HEK293T (cell line): Measurements from ENCODE around the gene CHST3.

ENCODE experiments used
- ELF4 ChIP-seq: fragments of 450-650 bp; IDR thresholded peaks from 2 replicates; pipeline ENCODE4 v1.6.1; 2017; ENCODE audit warnings: antibody characterized with exemption
- HDGF ChIP-seq: fragments of 450-650 bp; IDR thresholded peaks from 2 replicates; pipeline ENCODE4 v1.6.1; 2017; ENCODE audit warnings: antibody characterized with exemption, borderline replicate concordance
- L3MBTL2 ChIP-seq: fragments of 450-650 bp; conservative IDR thresholded peaks from 2 replicates; pipeline ENCODE4 v1.6.1; 2016; ENCODE audit warnings: mild to moderate bottlenecking
- SP1 ChIP-seq: fragments of 450-650 bp; IDR thresholded peaks from 2 replicates; pipeline ENCODE4 v1.6.1; 2017
- TF ChIP-seq, protein P1 (sequence below): fragments of 450-650 bp; IDR thresholded peaks from 2 replicates; pipeline ENCODE4 v1.6.1; 2016

- TF ChIP-seq L3MBTL2 = no peak
- no peak for TF ChIP-seq SP1
- TF ChIP-seq HDGF = no peak
- no peak for TF ChIP-seq ELF4
- TF ChIP-seq, protein P1, sequence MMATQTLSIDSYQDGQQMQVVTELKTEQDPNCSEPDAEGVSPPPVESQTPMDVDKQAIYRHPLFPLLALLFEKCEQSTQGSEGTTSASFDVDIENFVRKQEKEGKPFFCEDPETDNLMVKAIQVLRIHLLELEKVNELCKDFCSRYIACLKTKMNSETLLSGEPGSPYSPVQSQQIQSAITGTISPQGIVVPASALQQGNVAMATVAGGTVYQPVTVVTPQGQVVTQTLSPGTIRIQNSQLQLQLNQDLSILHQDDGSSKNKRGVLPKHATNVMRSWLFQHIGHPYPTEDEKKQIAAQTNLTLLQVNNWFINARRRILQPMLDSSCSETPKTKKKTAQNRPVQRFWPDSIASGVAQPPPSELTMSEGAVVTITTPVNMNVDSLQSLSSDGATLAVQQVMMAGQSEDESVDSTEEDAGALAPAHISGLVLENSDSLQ = no peak
Observed at GRCh38 chr10:72058989-72059842, 95.0 kb downstream of the CHST3 start.
